ENCODE results near the gene KCNH1.

Gene KCNH1

GRCh38 chr1:210800301-210800700 lies 333.6 kb downstream of the KCNH1 start:
- DNase-seq (ENCODE audit: low spot score) = no peak

- DNase-seq (ENCODE audit: low spot score) = no peak
These were observed 336.5 kb downstream of the KCNH1 start for GRCh38 chr1:210797422-210797821.

- DNase-seq (ENCODE audit: low spot score) = no peak
These were observed 337.5 kb downstream of the KCNH1 start for GRCh38 chr1:210796421-210796820.

DNA sequence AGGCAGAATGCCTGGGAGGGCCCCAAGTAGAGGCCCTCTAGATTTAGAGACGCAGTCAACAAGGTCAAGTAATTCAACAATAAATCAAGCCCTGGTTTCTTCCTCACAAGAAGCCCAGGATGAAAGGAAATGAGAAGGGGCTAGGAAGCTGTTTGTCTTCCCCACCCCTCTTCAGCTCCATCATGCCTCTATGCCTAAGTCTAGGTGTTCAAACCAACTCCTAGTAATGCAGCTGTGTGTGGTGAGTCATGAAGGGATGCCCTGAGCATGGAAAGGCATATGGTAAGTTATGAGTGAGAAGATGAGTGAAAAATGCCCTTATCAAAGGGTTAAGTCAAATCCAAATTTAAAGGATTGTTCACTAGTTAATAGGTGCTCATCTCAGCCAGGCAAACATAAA lies 339.5 kb downstream of the KCNH1 start:
- DNase-seq (ENCODE audit: low spot score) = no peak

DNA sequence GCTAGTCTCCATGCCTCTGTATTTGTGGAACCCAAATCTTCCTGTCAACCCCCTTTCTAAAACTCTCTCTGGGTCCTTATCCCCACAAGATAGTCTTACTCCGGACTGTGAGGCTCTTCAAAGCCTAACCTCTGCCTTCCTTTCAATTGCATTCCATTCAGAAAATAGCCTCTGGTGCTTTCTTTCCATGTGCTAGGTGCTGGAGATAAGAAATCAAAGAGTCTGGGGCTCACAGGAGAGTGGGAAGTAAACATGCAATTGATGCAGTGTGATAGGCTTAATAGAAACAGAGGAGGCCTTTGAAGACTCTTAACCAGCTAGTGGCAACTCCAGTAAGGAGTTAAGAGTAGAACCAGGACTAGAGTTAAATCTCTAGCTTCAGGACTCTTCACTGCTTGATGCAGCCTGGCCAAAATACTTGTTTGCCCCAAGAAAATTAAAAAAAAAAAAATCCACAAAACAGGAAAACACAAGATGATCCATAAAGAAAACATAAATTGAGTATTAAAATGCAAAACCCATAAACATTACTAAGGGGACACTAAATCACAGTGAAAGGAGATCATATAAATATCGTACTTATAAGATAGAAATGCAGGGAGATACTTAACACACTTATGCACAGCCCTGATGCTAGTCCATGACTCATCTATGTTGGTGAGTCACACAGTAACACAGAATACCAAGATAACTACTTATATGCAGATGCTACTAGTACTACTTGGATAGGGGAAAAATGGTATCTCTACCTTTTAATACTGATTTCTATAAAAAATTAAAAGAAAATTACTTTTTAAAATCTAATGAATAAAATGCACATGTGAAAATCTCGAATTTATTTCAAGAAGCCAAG lies 341.5 kb downstream of the KCNH1 start:
- DNase-seq (ENCODE audit: low spot score) = no peak

GRCh38 chr1:210790196-210790595 lies 343.8 kb downstream of the KCNH1 start:
- no peak for DNase-seq (ENCODE audit: low spot score)

- DNase-seq (ENCODE audit: low spot score) = no peak
These were observed 346.1 kb downstream of the KCNH1 start for GRCh38 chr1:210787800-210788199.

DNA sequence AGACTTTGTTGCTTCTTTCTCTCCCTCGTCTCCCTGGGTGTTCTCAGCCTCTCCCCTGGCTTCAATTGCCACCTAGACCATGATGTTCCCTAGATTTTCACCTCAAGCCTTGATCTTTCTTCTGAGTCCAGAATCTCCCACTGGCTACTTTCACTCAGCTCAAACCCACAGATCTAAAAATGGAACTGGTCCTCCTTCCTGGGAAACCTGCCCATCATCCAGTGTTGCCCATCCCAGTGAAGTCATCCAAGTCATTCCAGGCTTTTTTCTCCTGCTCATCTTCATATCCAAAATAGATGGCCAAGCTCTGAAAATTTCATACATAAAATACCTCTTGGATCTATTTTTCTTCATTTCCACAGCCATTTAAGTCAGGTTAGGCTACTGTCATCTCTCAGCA lies 347.4 kb downstream of the KCNH1 start:
- no peak for DNase-seq (ENCODE audit: low spot score)

GRCh38 chr1:210783925-210784324 lies 350.0 kb downstream of the KCNH1 start:
- no peak for DNase-seq (ENCODE audit: low spot score)

DNA sequence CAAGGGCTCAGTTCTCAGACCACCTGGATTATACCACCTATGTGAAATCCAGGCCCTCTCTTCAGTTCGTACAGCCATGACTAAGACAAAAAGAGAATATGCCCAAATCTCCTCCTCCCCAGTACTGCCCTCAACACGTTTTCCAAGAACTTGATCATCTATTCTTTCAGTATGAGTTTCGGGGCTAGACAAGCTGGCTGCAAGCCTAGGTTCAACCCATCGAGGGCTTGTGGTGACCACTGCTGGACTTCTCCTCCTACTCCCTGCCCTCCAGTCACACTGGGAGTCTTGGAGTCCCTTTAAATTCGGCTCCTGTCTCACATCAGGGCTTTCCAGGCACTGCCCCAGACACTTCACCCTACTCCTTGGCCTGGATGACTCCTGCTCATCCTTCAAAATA lies 352.3 kb downstream of the KCNH1 start:
- DNase-seq (ENCODE audit: low spot score) = no peak

GRCh38 chr1:210779269-210779668 lies 354.7 kb downstream of the KCNH1 start:
- no peak for DNase-seq (ENCODE audit: low spot score)

GRCh38 chr1:210777914-210778313 lies 356.0 kb downstream of the KCNH1 start:
- no peak for DNase-seq (ENCODE audit: low spot score)

GRCh38 chr1:210776712-210777111 lies 357.2 kb downstream of the KCNH1 start:
- DNase-seq (ENCODE audit: low spot score) = no peak

- DNase-seq (ENCODE audit: low spot score) = no peak
These were observed 358.7 kb downstream of the KCNH1 start for GRCh38 chr1:210775289-210775688.

- no peak for DNase-seq (ENCODE audit: low spot score)
These were observed 360.5 kb downstream of the KCNH1 start for GRCh38 chr1:210773450-210773849.

- no peak for DNase-seq (ENCODE audit: low spot score)
These were observed 362.8 kb downstream of the KCNH1 start for GRCh38 chr1:210771131-210771530.

- no peak for DNase-seq (ENCODE audit: low spot score)
These were observed 363.5 kb downstream of the KCNH1 start for GRCh38 chr1:210770396-210770984.

DNA sequence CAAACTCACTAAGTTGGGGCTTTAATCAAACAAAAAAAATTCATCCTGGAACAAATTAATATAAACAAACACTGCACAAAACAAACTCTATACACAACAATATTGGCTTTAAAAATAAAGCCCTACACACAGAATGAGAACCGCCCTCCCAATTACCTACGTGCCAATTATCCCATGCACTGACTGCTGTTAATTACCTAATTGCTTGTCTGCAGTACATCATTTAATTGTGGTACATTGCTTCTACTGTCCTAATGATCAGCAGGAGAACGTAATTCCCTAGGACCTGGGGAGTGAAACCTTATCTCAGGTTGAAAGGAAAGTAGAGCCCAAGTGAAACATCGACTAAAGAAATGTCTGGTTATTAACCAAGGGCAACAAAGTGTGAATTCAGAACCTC lies 364.5 kb downstream of the KCNH1 start:
- DNase-seq (ENCODE audit: low spot score) = no peak

- DNase-seq (ENCODE audit: low spot score) = no peak
These were observed 369.4 kb downstream of the KCNH1 start for GRCh38 chr1:210764536-210764935.

DNA sequence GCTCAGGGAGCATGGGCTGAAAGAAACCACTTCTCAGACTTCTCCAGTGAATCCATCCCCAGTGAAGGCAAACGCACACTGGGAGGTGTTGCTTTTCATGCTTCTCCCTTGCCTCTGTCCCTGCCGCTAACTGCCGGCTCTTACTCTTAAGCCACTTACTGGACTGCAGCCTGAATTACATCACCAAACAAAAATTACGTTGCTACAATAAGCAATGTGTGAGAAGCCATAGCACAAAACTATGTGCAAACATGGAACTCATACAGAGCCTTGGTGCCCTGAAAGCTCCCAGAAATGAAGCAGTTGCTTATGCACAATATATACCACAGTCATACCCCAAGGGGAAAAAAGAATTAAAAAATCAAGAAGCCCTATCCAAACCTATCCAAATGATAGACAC lies 375.2 kb downstream of the KCNH1 start:
- no peak for DNase-seq (ENCODE audit: low spot score)

GRCh38 chr1:210758261-210758660 lies 375.7 kb downstream of the KCNH1 start:
- no peak for DNase-seq (ENCODE audit: low spot score)

DNA sequence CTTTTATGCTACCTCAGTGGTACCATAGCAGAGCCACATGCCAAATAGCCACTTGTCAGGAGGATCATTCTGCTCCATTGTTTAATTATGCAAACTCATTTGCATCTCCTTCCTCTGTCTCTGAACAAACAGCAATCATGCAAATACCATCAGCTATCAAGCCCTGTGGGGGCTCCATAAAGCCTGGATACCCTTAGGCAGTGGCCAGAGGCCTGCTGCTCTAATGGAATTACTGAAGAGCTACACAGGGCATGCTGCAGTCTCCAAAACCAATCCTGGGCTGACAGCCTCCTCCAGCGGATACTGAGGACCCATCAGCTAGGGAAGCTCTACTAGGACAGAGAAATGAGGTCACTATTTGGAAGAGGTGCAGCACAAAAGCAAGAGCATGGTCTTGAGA lies 376.3 kb downstream of the KCNH1 start:
- no peak for DNase-seq (ENCODE audit: low spot score)

DNA sequence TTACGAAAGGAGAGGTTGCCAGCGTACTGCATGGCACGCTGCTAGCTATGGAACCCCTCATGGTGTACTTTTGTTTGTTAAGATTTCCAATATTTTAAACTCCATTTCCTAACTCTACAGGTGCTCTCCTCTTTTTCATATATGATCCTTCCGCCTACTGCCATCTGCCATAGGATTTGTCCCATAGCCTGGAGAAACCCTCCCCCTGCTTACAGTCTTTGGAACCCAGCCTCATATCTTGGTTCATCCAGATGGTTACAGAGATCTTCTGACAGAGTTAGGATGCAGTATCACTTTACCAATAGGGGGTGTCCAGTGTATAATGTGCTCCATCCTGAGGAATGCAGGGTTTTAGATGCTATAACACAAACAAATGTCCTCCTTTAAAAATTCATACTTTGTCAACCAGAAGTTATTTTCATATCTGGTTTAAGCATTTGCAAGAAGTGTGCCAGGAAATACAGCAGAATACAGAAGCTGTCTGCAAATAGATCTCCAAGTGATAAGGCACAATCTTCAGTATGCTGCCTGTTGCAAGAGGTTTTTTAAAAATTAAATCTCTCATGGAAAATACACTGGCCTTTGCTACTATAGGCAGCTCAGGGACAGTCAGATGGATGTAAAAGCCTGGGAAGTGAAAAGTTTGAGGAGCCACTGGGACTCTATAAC lies 377.8 kb downstream of the KCNH1 start:
- DNase-seq (ENCODE audit: low spot score) = no peak

All from hematopoietic multipotent progenitor cell treated with erythropoietin and hydrocortisone succinate and interleukin-3 and kit ligand, for 17 days (in vitro differentiated cells).